Neural progenitor cell (in vitro differentiated cells): ENCODE results near the gene METAP2.

Experiments
- CTCF ChIP-seq: fragments of 200-600 bp; sonication (generic); IDR thresholded peaks from 2 replicates; pipeline ENCODE4 v1.5.1; 2017; ENCODE audit warnings: antibody characterized with exemption, mild to moderate bottlenecking
- EZH2phosphoT487 ChIP-seq: fragments of 200-600 bp; sonication (generic); IDR thresholded peaks from 2 replicates; pipeline ENCODE4 v1.6.1; 2017; ENCODE audit warnings: antibody characterized with exemption

- TF ChIP-seq CTCF, result no peak
- no peak for TF ChIP-seq EZH2phosphoT487
Measured at GRCh38 chr12:95522692-95523091, 48.7 kb downstream of the METAP2 start.
